ENCODE measurements around the gene SOS1.
A peak's percentile ranks its signal among the peaks of the same experiment; 100 is the strongest.
"Not testable (repeated sequence)": the region's sequence is repeated elsewhere in the genome, so short reads cannot be mapped to it uniquely, and the experiment has no call there.

SOS1 gene

DNA sequence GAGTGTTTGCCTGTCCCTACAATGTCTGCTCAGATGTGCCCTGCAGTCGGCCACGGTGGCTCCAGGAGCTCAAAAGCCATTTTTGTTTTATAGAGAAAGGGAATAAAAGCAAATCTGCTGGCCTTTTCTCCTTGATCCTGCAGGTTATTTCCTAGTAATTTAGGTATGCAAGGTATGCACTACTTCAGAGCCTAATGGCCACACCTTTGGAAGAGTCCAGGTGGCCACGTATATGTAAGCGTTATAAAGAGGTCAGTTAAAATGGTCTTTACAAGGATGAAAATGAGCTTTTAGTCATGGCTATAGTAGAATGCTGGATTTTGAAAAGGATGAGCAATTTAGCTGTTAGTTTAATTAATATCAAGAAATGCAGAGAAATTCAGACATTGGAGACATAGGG, 149.5 kb downstream of the SOS1 start:
- DNase-seq (ENCODE audit: low read depth, low spot score), result no peak

DNA sequence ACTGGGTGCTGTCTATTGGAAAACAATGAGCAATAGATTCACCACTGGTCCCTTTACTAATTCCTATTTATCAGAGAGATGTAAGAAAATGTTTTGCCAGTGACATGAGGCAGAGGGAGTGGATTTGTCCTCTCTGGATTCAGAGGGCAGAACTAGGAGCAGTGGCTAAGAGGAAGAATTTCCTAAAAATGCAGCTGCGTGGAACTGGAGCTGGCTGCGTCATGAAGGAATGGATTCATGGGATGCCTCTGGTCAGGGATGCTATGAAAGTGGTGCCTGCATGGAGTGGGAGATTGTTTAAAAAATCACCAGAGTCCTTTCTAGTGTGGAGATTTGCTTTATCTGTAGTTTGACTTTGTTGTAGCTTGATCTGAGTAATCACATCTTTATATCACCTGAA, 152.8 kb downstream of the SOS1 start:
- DNase-seq (ENCODE audit: low read depth, low spot score), result no peak

DNA sequence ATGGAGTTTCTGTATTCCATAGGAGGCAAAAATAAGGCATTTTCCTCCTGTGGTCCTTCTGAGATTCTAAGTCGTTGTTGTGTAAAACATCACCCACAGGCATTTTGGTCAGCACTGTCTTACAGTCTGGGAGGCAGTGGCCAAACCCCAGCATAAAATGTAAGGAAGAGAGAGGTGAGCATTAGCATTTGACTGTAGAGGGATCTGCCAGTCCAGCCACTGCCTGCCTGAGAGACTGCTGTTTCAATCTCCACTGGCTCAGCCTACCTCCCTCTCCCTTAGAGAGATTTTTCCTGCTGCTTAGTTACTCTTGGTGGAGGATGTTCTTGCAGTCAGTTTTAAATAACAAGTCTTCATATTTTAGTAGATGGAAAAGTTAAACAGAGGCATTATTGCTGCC, 154.2 kb downstream of the SOS1 start:
- no peak for DNase-seq (ENCODE audit: low read depth, low spot score)

DNA sequence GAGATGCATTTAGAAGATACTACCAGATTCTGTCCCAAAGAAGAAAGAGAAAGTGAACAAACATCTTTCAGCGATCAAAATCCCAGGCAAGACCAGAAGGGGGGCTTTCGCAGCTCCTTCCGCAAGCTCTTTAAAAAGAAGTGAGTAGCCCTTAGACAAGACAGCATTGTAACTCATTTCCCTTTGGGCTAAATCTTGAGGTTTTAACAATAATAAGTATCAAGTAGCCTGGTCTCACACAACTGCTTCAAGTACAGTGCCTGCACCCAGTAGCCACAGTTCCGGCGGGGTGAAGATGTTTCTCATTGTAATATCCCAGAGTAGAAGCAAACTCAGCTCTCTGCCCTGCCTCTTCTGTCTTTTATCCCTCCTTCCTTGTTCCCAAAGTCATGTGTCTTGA, 154.8 kb downstream of the SOS1 start:
- DNase-seq (ENCODE audit: low read depth, low spot score), result no peak

DNA sequence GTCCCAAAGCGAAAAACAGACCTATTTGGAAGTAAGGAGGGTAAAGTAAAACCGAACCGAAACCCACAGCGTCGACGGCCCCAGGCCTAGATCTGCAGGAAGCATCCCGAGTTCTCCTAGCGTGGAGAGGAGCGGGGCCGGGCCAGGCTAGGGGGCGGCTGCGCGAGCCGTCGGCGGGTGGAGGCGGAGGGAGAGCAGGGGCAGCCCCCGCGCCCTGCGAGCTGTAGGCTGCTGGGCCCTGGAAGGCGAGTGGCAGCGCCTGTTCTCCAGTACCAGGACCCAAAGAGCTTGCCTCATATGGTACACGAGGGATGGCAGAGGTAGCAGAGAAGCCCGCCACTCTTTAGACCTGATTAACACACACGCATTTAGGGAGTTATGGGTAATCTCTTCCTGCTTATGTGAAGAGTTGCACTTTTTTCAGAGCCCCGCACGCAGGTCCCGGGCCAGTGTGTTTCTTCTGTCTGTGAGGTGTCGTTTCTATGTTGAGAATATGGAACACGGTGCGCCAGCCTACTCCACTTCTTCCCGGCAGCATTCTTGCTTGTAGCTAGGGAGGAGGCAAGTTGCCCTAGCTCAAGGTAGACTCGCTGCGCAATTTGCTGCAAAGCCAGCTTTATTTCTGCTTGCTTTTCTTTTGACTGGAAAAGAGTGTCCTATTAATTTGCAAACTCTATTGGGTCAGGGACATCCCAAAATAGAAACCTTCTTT, 160.1 kb downstream of the SOS1 start:
- DNase-seq (ENCODE audit: low read depth, low spot score), result no peak

DNA sequence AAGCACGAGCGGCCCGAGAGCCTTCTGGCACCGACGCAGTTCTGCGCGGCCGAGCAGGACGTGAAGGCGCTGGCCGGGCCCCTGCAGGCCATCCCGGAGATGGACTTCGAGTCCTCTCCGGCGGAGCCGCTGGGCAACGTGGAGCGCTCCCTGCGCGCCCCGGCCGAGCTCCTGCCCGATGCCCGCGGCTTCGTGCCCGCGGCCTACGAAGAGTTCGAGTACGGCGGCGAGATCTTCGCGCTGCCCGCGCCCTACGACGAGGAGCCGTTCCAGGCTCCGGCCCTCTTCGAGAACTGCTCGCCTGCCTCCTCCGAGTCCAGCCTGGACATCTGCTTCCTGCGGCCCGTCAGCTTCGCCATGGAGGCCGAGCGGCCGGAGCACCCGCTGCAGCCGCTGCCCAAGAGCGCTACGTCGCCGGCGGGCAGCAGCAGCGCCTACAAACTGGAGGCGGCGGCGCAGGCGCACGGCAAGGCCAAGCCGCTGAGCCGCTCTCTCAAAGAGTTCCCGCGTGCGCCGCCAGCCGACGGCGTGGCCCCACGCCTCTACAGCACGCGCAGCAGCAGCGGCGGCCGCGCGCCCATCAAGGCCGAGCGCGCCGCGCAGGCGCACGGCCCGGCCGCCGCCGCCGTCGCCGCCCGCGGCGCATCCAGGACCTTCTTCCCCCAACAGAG, 160.8 kb downstream of the SOS1 start:
- peak; percentile 9 for DNase-seq (ENCODE audit: low read depth, low spot score)

DNA sequence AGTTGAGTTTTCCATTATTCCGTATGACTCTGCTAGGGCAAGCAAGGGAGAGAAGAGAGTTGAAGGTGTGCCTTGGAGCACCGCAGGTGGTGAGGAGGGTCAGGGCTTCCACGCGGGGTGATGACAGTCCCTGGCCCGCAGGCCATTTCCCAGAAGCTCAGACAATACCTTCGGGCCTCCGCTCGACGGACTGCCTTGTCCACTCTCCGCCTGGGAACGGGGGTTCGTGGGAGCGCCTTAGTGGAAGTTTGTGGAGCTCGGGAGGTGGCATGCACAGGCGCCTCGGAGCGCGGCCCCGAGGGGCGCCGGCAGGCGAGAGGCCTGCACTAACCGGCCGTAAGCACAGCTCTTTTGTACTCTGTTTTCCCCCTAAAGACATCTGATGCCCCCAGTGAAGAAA, 161.4 kb downstream of the SOS1 start:
- DNase-seq (ENCODE audit: low read depth, low spot score), result no peak

DNA sequence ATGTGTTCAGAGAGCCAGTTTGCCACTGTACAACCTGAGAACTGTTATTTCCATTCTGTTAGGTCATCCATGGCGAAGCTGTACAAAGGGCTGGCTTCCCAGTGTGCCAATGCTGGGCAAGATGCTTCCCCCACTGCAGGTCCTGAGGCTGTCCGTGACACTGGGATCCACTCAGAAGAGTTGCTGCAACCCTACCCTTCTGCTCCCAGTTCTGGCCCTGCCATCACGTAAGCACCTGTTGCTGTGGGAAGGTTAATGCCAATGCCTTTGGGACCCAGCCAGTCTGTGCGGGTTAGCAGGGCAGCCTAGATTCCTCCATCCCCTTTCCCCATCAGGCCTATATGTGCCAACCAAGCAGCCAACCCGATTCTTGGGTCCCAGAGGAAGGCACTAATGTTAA, 162.9 kb downstream of the SOS1 start:
- DNase-seq (ENCODE audit: low read depth, low spot score), result no peak

DNA sequence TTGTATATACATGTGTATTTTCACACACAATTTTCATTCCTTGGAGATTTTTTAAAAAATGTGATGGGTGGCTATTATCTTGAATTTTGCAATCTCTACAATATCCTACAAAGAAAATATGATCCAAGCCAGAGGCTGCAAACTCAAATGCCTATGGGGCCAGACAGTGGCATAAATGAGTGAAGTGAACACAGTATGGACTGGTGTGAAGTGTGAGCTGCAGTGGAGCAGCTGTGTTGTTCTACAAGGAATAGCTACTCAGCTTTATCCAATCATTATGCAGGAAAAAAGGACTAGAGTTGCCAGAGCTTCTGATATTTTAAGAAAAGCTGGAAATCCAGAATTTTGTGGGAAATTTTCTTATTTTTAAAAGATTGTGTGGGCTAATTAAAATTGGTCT, 169.1 kb downstream of the SOS1 start:
- DNase-seq (ENCODE audit: low read depth, low spot score), result no peak

DNA sequence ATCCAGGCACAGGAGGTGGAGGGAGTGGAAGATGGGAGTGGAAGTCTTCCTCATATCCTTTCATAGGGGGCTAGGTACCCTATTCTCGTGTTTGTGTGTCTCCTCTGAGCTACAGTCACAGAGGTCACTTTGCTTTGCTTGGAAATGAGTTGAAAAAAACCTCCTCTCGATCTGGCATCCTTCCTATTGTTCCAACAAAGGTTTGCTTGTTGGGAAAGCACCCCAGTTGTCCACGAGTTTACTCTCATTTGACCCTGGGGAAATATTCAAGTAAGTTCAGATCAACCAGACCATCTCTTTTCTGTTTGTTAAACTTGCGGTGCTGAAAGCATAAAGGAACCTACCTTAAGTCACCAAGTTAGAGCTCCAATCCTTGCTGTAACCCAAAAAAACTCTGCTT, 171.9 kb downstream of the SOS1 start:
- no peak for DNase-seq (ENCODE audit: low read depth, low spot score)

DNA sequence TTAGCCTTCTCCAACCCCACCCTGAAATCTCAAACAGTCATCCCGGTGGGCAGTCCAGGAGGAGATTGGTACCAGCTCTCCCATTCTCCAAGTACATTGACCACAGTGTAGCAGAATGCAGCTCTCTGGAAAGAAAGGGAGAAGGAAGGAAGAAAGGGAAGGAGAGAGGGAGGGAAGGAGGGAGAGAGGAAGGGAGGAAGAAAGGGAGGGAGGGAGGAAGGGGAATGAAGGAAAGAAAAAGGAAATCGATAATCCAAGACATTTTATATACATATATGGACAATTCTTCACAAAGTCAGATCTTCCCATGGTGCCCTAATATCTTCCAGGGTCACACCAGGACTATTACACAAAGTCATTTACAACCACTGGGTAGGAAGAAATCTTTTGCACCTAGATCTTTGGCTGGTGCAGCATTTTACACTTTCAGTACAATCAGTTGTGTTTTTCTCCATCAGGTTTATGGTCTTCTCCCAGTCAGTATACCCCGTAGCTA, 172.4 kb downstream of the SOS1 start:
- no peak for DNase-seq (ENCODE audit: low read depth, low spot score)

DNA sequence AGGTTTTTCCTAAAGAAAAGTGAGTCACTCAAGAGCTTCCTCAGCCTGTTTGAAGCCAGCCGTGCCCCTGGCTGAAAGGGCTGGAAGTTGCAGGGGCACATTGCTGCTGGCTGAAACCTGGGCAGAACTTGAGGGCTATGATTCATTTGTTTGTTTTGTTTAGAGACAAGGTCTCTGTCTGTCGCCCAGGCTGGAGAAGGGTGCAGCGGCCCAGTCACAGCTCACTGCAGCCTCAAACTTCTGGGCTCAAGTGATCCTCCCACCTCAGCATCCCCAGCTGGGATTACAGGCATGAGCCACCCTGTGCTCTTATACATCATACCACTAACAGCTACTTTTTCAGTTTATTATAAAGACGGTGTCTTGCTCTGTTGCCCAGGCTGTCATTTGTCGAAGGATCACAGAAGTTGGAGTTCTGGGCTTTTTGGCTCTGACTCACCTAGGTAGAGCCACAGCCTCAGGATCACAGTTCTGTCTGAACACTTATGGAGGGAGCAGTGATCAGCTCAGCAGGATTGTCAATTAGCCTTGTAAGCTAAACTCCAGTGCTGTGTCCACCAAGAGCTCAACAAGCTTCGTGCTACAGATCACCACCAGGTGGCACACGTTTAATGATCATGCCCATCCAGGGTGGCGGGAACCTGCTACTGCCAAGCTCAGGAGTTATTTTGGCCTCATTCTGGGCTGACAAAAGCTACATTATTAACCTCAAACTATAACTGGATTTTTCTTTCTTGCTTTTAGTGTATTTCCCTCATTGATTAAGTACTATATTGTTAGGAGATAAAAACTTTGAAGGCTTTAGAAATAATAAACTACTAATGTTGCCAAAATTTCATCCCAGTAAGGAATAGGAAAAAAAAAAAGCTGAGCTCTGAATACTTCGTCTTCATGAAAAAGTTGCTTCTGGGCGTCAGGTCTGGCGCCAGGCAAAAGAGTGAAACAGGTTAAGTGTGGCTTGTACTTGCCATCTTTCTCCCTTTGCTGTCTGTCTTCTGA, 173.3 kb downstream of the SOS1 start:
- DNase-seq (ENCODE audit: low read depth, low spot score), result peak; percentile 32

DNA sequence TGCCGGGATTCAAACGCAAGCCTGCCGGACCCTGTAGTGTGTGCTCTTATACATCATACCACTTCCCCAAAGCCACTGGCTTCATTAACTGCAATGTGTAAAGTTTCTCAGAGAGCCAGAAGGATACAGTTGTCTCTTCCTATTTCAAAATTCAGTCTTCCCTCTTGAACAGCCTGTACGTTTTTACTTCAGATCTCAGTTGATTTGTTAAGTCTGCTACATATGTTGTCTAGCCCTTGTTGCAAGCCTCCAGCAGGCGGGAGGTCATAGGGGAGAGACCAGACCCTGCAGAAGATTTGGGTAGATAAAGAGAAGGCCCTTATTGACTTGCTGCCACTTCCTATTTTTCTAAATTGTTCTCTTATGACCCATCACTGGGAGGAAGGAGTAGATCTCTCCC, 174.9 kb downstream of the SOS1 start:
- DNase-seq (ENCODE audit: low read depth, low spot score), result no peak

DNA sequence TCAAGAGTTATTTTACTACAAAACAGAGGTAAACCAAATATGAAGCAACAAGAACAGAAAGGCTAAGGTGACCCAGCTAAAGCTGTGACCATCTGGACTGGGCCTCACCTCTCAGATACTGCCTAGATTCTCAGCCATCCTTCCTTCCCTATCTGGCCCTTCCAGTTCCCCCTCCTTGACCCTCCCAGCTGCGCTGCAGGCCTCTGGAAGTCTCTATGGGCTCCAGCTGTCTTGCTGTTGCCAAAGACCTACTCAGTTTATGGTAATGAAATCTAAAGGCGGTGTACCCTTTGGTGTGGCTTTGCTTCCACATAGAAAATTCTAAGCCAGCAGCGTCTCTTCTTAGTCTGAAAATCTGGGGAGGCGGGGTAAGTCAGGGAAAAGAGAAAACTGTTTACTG, 175.5 kb downstream of the SOS1 start:
- DNase-seq (ENCODE audit: low read depth, low spot score), result no peak

DNA sequence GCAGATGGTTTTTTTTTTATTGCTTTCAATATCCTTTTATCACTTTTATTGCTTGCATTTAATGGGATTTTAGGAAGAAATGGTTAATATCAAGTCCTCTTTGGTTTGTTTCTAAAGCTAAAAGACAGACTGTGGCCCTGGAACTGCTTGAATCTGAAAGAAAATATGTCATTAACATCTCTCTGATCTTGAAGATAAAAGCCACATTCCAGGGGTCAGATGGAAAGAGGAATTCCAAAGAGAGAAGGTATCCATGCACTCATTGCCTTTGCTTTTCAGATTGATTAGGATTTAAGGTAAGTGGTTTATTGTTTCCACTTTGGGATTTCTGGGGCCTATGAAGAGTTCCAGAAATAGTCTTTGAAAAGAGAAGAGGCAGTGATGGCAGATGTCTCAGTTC, 177.1 kb downstream of the SOS1 start:
- DNase-seq (ENCODE audit: low read depth, low spot score), result no peak

DNA sequence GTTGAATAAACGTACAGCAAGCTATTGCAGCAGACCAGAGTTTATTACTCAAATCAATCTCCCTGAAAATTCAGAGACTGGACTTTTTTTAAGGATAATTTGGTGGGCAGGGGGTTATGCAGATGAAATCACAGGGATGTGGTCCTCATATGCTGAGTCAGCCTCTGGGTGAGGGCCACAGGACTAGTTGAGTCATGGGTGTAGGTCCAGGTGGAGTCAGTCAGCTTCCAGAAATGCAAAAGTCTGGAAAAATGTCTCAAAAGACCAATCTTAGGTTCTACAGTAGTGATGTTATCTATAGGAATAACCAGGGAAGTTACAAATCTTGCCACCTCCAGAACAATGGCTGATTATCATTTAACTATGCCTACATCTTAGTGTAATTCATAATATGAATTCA, 180.1 kb downstream of the SOS1 start:
- no peak for DNase-seq (ENCODE audit: low read depth, low spot score)

DNA sequence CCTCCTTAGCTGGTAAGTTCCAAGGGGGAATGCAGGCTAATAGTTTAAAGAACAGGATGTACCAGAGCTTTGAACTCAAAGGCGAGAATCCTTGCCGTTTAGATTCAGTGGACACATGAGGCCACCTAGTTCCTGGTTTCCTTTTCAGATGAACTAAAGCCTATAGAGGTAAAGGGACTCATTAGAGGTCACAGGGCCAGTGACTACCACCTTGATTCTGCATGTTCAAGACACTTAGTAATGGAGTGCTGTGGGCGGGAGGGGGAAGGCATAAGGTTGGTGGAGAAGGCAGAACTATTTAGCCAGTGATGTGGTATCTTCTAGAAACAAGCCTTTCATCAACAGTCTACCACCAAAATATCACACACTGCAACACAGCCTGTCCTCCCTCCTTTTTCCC, 183.3 kb downstream of the SOS1 start:
- no peak for DNase-seq (ENCODE audit: low read depth, low spot score)

DNA sequence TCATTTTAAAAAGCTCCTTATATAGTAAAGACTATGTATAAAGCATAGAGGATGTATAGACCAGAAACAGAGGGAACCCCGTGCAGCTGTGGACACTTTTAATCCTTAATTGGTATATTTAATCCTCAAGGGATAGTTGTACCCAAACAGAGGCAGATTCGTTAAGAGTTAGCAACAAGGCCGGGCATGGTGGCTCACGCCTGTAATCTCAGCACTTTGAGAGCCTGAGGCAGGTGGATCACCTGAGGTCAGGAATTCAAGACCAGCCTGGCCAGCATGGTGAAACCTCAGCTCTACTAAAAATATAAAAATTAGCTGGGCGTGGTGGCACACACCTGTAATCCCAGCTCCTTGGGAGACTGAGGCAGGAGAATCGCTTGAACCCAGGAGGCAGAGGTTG, 184.3 kb downstream of the SOS1 start:
- DNase-seq (ENCODE audit: low read depth, low spot score), result not testable (repeated sequence)

DNA sequence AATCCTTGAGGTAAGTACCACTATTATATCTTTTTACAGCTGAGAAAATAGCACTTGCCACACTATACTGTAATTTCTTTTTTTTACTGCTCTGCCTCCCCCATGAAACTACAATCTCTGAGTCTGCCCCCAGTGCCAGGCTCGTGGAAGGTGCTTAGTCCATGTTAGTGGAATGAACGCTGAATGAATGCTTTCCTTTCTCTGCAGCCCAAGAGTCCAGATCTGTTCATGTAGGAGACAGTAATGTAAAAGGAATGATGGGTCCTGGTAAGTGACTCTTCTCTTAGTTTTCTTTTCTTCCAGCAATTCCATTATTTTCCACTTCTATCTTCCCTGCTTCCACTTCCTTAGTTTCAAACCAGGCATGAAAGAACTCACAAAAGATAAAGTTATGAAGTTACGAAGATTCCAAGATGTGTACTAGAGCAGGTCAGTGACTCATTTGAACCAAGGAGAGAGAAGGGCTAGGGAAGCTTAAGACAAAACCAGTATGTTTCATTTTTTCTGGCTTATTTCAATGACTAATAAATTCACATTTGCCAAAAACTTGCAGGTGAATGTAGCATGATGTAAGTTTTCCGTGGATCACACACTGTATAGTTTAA, 185.2 kb downstream of the SOS1 start:
- DNase-seq (ENCODE audit: low read depth, low spot score), result no peak

DNA sequence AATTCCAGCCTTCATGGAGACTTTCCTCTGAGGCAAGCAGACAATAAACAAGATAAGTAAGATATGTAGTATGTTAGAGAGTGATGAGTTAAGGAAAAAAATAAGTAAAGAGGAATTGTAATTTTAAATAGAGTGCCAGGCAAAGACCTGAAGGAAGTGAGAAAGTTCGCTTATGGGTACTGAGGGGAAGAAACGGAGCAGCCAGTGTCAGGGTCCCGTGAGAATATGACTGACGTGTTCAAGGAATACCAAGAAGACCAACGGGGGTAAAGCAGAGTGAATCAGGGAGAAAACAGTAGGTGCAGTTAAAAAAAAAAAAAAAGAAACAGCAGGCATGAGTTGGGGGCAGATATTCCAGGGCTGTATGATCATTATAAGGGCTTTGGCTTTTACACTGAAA, 186.1 kb downstream of the SOS1 start:
- no peak for DNase-seq (ENCODE audit: low read depth, low spot score)

DNA sequence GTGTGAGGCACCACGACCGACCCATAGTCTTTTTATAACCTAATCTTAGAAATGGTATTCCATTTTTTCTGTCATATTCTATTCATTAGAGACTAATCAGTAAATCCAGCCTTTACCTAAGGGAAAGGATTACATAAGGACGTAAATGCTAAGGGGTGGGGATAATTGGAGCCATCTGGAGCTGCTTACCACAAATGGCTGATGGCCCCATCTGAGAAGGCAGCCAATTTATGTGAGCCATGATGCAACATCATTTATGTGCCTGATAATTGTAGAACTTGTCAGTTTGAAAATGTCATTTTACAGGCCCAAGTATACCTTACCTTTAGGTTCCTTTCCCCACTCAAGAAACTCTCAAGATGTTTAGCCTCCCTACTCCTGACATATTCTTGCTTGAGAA, 187.2 kb downstream of the SOS1 start:
- no peak for DNase-seq (ENCODE audit: low read depth, low spot score)

DNA sequence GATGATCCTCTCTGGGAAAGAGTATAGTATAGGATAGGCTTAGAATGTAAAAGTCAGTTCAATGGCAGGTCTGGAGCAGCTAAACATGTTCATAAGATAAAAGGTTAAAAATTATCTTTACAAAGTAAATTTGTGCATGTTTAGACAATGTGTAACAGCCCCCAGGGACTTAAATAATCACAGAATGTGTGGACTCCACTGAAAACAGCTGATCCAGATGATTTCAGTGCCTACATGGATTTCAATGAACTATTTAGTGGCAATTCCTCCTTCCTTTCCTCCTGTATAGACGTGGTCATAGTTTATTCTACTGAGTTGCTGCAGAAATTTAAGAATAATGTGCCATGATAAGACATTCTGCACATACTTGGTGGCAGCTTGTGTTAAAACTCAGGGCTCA, 188.3 kb downstream of the SOS1 start:
- DNase-seq (ENCODE audit: low read depth, low spot score), result no peak

Data from activated CD4-positive, CD25-positive, alpha-beta regulatory T cell treated with anti-CD3 and anti-CD28 coated beads, Interleukin-2, amount 50 U/mL, for 16 hours (primary cell).